Sigmoid colon (tissue), 4 donors: Measurements from ENCODE around the gene SGO2.

Experiments
- POLR2A ChIP-seq, 2 donors: fragments of 450-650 bp; IDR thresholded peaks; one replicate each; pipeline ENCODE4 v1.6.1; 2016; ENCODE audit warnings: antibody characterized with exemption in 2 of 2, mild to moderate bottlenecking in 2 of 2, moderate library complexity in 2 of 2
- POLR2AphosphoS5 ChIP-seq, 4 donors: sonication (generic); formaldehyde crosslinking; IDR thresholded peaks; one replicate each; pipeline ENCODE4 v1.6.1; 2017; ENCODE audit warnings: antibody characterized with exemption in 4 of 4
- TF ChIP-seq, protein P1 (sequence below), 4 experiments: fragments of 450-650 bp in 3 of 4; fragments of 200-600 bp in 1 of 4; IDR thresholded peaks; one replicate each; pipeline ENCODE4 v1.5.1; 2016 to 2019; ENCODE audit warnings: antibody characterized with exemption in 4 of 4, mild to moderate bottlenecking in 3 of 4, moderate library complexity in 2 of 4

DNA sequence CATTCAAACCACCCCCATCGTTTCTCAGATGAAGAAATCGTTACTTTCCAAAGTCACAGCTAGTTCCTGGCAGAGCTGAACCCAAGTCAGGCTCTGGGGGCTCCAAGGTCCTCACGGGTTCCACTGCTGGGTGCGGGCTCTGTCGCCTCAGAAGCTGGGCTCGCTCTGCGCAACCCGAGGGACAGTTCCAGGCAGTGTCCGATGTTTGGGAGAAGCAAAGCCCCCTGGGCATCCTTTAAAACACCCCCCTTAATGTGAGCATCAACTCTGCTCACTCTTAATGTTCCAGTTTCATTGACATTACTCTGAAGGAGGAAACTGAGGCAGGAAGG, 60.6 kb downstream of the SGO2 start:
- TF ChIP-seq, protein P1, sequence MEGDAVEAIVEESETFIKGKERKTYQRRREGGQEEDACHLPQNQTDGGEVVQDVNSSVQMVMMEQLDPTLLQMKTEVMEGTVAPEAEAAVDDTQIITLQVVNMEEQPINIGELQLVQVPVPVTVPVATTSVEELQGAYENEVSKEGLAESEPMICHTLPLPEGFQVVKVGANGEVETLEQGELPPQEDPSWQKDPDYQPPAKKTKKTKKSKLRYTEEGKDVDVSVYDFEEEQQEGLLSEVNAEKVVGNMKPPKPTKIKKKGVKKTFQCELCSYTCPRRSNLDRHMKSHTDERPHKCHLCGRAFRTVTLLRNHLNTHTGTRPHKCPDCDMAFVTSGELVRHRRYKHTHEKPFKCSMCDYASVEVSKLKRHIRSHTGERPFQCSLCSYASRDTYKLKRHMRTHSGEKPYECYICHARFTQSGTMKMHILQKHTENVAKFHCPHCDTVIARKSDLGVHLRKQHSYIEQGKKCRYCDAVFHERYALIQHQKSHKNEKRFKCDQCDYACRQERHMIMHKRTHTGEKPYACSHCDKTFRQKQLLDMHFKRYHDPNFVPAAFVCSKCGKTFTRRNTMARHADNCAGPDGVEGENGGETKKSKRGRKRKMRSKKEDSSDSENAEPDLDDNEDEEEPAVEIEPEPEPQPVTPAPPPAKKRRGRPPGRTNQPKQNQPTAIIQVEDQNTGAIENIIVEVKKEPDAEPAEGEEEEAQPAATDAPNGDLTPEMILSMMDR (IDR thresholded peaks at IDR 0.05): no peak
- no peak for TF ChIP-seq POLR2A (IDR thresholded peaks at IDR 0.05)
- no peak for TF ChIP-seq POLR2AphosphoS5 (IDR thresholded peaks at IDR 0.05)
